B cell (primary cell): Measurements from ENCODE around the gene TTC21A.

Experiments used
- CTCF ChIP-seq: fragments of 200-600 bp; IDR thresholded peaks from one replicate; pipeline ENCODE4 v1.8.0; 2022; ENCODE audit warnings: antibody characterized with exemption, mild to moderate bottlenecking
- EZH2 ChIP-seq: IDR thresholded peaks from 2 replicates; pipeline ENCODE4 v1.6.1; 2012; ENCODE audit warnings: borderline replicate concordance, low read depth, mild to moderate bottlenecking, moderate library complexity, low read length; ENCODE audit not compliant: insufficient read depth, poor library complexity, severe bottlenecking

GRCh38 chr3:39099738-39100499 is 7.6 kb upstream of the TTC21A start:
- TF ChIP-seq CTCF (no peak), EZH2 (no peak)
